HG03159 (cell line): ENCODE data around the gene ERC2.

ENCODE experiments used
- ATAC-seq: cut with Tn5 transposase; IDR thresholded peaks from one replicate; pipeline ENCODE4 v1.9.1; 2021; ENCODE audit warnings: mild to moderate bottlenecking, moderate library complexity; ENCODE audit not compliant: unreplicated experiment

Gene ERC2

DNA sequence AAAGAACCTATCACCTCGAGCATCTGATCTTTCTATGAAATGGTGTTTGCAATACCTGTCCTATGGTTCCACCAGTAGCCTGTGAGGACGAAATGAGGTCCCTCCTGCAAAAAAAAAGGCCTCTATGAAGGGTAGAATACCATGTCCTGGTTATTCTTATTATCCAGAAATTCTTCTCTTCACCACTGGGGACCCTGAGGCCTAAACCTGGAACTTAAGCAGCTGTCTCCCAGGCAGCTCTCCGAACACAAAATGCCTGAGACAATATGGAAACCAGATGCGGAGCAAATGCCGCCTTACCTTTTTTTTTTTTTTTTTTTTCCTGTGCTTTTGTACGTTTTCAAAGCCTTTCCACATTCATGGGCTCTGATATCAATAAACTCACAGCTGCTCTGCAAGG lies 919.1 kb downstream of the ERC2 start:
- no peak for ATAC-seq

GRCh38 chr3:55546866-55547669 lies 921.2 kb downstream of the ERC2 start:
- ATAC-seq, result no peak

- no peak for ATAC-seq
Measured at GRCh38 chr3:55545995-55546394, 922.3 kb downstream of the ERC2 start.

DNA sequence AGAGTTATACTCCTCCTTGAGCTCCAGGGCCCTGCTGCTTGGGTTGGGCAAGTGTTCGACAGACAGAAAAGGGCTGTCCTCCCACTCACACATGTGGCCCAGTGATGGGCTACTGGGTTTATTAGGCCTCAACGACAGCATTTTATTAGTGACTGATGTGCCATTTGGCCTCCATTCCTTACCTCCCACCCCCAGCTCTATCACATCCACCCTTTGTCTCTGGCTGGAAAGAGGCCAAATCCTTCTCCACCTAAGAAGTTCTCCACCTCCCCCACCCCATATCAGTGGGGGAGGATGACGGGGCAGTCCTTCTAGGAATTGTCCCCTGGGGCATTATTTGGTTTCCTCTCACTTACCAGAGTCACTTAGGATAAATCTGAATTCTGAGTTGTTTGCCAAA lies 924.0 kb downstream of the ERC2 start:
- no peak for ATAC-seq

GRCh38 chr3:55543181-55543614 lies 925.1 kb downstream of the ERC2 start:
- no peak for ATAC-seq

GRCh38 chr3:55541456-55541855 lies 926.8 kb downstream of the ERC2 start:
- no peak for ATAC-seq

DNA sequence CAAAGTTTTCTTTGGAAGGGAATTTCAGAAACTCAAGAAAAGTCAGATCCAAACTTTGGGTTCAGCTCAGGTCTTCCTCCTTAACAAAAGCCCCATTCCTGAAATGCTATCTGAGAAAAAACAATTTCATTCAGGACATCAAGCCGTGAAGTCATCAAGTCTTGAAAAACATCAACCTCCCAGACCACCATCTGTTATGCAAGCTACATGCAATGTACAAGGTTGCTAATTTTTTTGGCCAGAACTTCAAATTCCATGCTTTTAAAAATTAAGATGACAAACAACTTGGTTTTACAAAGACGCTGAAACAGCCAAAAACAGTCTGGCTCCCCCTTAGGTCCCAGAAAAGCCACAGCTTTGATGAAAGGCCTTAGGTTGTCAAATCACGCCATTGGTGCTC lies 927.3 kb downstream of the ERC2 start:
- no peak for ATAC-seq

GRCh38 chr3:55540579-55540978 lies 927.7 kb downstream of the ERC2 start:
- ATAC-seq, result no peak

DNA sequence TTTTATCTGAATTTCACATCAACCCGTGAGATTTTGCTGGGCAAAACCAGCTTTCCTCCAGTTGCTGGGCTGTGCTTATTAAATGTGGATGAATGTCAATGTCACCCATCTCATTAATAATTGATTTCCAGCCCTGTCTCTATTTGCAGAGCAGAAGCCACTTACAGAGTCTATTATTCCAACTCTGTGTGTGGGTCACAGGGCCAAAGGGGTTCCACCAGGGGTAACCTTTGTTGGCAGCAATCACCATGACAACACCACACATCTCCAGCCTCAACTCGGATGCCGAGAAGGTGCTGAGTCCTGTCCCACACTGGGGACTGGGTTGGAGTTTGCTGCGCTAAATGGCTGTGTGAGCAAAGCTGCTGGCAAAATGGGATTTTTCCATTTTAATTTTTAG lies 930.1 kb downstream of the ERC2 start:
- ATAC-seq, result no peak

DNA sequence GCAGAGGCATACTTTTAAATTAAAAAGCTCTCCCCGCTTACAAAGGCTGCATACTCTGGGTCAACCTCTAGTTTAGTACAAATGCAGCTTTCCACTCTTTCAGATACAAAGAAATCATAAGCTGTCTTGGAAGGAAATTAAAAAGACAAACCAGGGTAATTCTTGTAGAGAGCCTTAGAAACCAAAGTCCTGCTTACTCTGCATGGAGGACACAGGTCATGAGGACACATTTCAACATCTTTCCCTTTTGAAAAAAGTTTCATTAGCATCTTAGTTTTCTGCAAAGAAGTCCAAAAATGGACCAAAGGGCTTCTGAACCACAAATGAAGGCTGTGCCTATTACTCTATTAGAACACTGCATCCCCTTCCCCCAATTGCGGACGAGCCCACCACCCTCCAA lies 930.7 kb downstream of the ERC2 start:
- ATAC-seq, result no peak

DNA sequence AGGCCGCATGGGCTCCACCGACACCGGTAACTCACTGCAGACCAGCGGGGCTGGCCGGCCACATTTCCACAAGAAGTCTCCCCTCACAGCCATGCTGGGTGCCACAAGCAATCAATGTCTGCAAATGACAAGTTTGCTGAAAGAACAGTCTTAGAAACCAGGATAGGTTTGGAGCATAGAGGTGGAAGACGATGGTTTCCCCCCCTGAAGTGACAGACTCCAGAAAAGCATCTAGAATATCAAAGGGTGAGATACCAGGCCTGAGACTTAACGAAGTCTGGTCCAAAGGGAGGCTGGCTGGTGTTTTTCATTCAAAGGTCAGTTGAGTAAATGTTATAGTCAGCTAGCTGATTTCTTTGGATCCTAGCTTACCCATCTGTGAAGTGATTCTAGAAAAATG lies 931.1 kb downstream of the ERC2 start:
- ATAC-seq, result no peak

- ATAC-seq, result no peak
Measured at GRCh38 chr3:55534876-55535275, 933.4 kb downstream of the ERC2 start.

DNA sequence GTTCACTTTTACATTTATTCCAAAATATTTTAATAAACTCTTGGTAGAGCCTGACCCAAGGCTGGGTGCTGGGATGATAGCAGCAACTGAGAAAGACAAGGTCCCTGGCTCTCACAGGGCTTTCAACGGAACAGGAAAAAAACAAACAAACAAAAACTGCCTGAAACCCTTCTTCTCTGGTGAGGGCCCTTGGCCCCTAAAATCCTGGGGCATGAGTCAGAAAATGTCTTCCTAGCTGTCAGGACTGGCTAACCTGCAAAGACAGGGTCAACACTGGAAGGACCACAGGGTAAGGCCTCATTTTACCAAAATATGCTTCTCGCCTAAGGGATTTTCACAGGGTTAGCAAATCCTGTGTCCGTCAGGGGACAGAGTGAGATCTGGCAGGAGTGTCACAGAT lies 935.5 kb downstream of the ERC2 start:
- ATAC-seq, result no peak

DNA sequence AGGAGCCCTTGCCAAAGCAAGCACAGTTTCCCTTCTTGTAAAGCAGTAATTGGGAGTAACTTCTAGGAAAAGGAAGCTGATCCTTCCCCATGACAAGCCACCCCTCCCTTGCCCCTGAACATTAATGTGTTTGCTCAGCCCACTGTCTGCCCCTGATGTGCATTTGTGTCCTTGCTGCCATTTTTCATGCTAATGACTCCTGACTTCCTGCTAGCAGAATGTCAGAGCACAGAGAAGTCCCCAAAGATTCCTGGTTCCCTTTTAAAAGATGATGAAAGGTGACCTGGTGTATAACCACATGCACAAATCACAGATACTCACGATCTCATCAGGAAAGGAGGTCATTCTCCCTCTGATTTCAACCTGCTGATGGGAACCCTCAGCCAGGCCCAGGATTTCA lies 936.9 kb downstream of the ERC2 start:
- no peak for ATAC-seq

DNA sequence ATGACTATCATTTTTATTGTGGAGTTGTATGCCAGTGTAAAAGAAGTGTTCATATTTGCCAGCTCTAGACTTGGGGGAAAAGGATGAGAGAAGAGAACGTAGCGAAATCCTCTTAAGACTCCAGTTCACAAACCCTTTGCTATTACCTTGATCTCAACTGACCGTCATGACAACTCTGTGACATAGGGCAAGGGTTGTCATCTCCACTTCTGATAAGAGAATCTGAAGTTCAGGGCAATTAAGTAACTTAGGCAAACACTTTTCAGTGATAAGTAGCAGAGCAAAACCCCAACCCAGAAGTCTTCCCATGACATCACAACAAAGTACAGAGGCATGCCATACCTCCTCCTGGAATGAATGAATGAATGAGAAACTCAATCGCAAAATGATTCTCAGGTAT lies 940.9 kb downstream of the ERC2 start:
- ATAC-seq, result no peak

DNA sequence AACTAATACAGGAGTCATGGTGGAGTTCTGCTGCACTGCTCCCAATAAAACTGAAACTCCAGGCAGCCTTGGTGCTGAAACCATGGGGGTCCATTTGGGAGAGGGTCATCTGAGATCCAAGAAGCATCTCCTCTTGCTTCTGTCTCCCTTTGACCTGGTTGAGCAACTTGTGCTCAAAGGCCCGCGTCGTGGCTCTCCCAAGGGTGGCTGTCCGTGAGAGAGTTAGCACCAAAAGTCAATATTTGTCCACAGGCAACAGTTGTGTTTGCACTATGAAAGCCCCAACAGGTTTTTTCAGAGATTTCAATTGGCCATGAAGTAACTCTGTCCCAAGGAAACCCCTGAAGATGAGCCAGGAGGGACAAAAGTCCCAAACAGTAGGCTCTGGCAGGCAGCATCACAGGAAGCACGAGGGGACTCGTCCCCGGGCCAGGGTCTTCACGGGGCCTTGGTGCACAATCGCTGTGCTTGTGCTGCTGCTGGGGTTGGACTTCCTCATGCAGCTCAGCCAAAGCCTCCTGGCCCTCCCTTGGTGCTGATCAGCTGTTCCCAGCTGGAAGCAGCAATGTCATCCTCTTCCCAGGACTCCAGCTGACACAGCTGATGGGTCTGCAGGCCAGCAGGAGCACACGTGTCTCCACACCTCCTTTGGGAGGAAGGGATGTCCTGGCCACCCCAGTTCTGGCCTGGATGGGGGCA lies 941.8 kb downstream of the ERC2 start:
- no peak for ATAC-seq

GRCh38 chr3:55525436-55525835 lies 942.8 kb downstream of the ERC2 start:
- no peak for ATAC-seq

DNA sequence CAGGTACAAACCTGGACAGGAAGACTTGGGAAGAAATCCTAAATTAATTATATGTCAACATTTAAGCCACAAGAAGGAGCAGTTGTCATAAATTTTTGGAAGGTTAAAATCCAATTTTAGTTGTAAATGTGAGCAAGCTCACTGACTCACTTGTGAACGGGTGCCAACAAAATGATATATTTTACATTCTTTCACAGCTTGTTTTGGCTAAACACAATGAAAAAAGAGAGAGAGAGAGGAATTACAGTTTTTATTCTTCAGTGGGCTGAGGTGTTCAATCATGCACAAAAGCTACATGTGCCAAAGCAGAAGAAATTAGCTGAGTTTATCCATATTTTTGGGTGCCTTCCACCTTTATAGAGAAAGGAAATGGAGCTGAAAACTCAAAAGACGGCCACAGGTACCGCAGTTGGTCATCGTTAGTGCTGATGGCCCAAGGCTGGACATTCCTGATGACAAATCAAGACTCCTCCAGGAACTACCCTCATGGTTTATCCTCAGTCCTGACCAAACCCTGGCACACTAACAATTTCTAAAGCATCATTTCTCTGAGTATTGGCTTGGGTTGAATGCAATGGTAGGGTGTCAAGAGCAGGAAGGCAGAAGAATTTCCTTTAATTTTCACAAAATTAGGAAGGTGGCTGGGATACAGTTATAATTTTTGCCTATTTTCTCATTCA lies 943.6 kb downstream of the ERC2 start:
- no peak for ATAC-seq

DNA sequence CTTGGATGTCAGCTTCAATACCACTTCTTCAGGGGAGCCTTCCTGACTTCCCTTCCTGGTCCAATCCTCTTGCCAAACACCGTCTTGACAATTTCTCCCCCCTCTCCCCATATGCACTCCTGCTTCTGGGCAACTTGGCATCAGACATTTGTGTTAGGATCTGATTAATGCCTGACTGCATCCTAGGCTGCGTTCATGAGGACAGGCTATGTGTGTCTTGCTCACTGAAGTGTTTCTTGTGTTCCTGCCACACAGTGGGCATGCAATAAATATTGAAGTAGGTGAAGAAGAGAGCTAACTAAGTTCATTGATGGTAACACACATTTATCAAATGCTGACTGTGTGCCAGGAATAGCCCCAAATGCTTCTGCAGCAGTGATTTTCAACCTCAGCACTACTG lies 944.8 kb downstream of the ERC2 start:
- ATAC-seq, result no peak

- ATAC-seq, result no peak
Measured at GRCh38 chr3:55521738-55522421, 946.4 kb downstream of the ERC2 start.

DNA sequence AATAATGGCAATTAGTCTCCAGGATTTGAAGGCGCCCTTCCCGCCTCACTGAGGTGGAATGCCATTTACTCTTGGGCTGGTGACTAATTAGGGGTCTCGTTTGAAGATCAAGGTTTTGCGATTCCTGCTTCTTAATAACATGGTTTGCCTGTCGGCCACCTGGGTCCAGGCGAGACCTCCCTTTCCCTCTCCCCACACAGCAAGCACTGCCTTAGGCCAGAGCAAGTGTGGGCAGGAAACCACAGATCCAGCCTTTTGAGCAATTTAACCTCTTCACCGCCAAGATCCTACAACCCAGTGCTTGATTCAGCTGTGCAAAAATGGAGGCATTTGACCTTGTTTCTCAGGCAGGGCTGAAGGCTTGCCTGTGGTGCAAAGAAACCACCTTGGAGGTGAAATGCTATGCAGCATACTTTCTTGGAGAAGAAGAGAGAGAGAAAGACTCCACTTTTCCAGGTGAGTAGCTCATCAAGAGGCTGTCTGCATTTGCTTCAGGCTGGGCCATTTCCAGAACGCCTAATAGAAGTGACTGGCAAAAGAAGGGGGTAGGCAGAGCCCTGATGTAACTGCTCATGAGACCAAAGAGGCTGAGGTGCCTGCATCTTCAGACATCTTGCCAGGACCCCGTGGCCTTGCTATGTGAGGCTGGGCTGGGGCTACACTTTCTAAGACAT lies 947.1 kb downstream of the ERC2 start:
- ATAC-seq, result no peak
